ENCODE results near the gene ARHGAP6. TPM values are rescaled to one million over a fixed set of nuclear protein-coding genes. Genes with fewer than 3 reads are reported as not detected.

ARHGAP6 gene
- total and polyA plus RNA-seq, 9 of the 15 experiments (the other 6 are each of a cell fraction or from before 2014, with no cell fraction given): 12.5 to 63.6 (median 41.8) TPM

DNA sequence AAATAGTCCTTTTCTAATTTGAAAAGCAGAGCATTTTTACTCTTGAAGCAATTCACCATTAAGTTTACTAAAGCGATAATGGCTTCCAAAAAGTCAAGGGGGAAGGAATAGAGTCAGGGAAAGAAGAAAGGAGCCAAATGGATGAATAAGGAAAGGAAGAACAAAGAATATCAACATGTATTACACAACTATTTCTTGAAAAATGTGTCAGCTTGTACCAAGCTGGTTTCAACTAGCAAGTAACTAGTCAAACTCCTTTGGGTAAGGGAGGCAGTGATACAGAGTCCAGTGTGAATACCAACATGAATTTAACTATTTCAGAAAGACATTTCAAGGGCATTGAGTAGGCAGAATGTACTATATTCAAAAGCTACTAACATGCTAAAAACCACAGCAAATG, 112.1 kb downstream of the ARHGAP6 start:
- Histone ChIP-seq H3K36me3 (ENCODE audit: control insufficient read depth, insufficient read depth, low read length) (no peaks in the 10 kb centered on the region), H3K9me1 (ENCODE audit: control insufficient read depth, insufficient read depth, low read length) (no peaks in the 10 kb centered on the region), H3K4me3 (no peak overlapping the region), H4K20me1 (replicated peaks; ENCODE audit: control insufficient read depth, insufficient read depth, low read length) (no peaks in the 10 kb centered on the region), H3K9ac (ENCODE audit: insufficient read depth in 1 of 2, low read depth in 2 of 2, low read length in 2 of 2) (no peak overlapping the region), H3K9me3 (replicated peaks; ENCODE audit: control insufficient read depth, insufficient read depth, low read depth, low read length) (no peaks in the 10 kb centered on the region), H3K79me2 (ENCODE audit: control insufficient read depth, insufficient read depth, low read length) (no peaks in the 10 kb centered on the region), H3K4me1 (replicated peaks in 1 of 2; ENCODE audit: control insufficient read depth in 2 of 2, insufficient read depth in 2 of 2, low read length in 2 of 2) (no peaks in the 10 kb centered on the region; a peak in 1 of 5 replicates), H3K4me2 (ENCODE audit: insufficient read depth, low read length) (no peak overlapping the region), H3K27me3 (ENCODE audit: control insufficient read depth in 2 of 2, insufficient read depth in 2 of 2, low read length in 2 of 2) (no peaks in the 10 kb centered on the region), H2AFZ (ENCODE audit: low read depth, low read length) (no peak overlapping the region), H3K27ac (ENCODE audit: extremely low read depth, low read depth, low read length) (no peak overlapping the region)
- CTCF ChIA-PET (ENCODE audit: low intra/inter-chr PET ratio): no interaction called here
- no TSS peak for BruUV-seq (replicated peaks)
- no peak for DNase-seq (ENCODE audit: extremely low read depth in 1 of 4, low spot score in 3 of 4)
- 0% methylated on average over 1 of the region's 1 CpG for WGBS (ENCODE audit: insufficient coverage, low coverage, missing lambda C conversion rate)
- POLR2A ChIA-PET: interaction anchor here (0.6 to 0.8 kb wide), 2 partner anchors 14 to 1892 kb away, joined by 3 to 4 read pairs; no protein-coding TSS in a partner anchor
- in situ Hi-C loops (cut with MboI): no loop called here
- ATAC-seq: no peak
- intact Hi-C loops (cut with micrococcal nuclease): no loop called here
- FAIRE-seq: no peak
- TF ChIP-seq ZNF79 (CRISPR knock-in tag; IDR thresholded peaks at IDR 0.05; ENCODE audit: low read depth) (no peak), TBP (optimal IDR thresholded peaks at IDR 0.05; ENCODE audit: low read depth, low read length) (no peak), HMBOX1 (IDR thresholded peaks at IDR 0.05) (0 out of 2 replicates have a peak, but pooled peaks have one; percentile 19)

- Histone ChIP-seq H3K79me2 (ENCODE audit: control insufficient read depth, insufficient read depth, low read length) (no peaks in the 10 kb centered on the region), H3K4me1 (replicated peaks in 1 of 2; ENCODE audit: control insufficient read depth in 2 of 2, insufficient read depth in 2 of 2, low read length in 2 of 2) (no peaks in the 10 kb centered on the region), H3K9ac (ENCODE audit: insufficient read depth in 1 of 2, low read depth in 2 of 2, low read length in 2 of 2) (no peak overlapping the region), H4K20me1 (replicated peaks; ENCODE audit: control insufficient read depth, insufficient read depth, low read length) (no peaks in the 10 kb centered on the region), H2AFZ (ENCODE audit: low read depth, low read length) (no peak overlapping the region), H3K27ac (ENCODE audit: extremely low read depth, low read depth, low read length) (no peak overlapping the region), H3K4me2 (ENCODE audit: insufficient read depth, low read length) (no peak overlapping the region), H3K9me1 (ENCODE audit: control insufficient read depth, insufficient read depth, low read length) (no peaks in the 10 kb centered on the region), H3K9me3 (replicated peaks; ENCODE audit: control insufficient read depth, insufficient read depth, low read depth, low read length) (no peaks in the 10 kb centered on the region), H3K27me3 (ENCODE audit: control insufficient read depth in 2 of 2, insufficient read depth in 2 of 2, low read length in 2 of 2) (no peaks in the 10 kb centered on the region), H3K36me3 (ENCODE audit: control insufficient read depth, insufficient read depth, low read length) (no peaks in the 10 kb centered on the region), H3K4me3 (no peak overlapping the region)
- FAIRE-seq: no peak
- BruUV-seq (replicated peaks): no TSS peak
- in situ Hi-C loops (cut with MboI) (no loop called here), intact Hi-C loops (cut with micrococcal nuclease) (no loop called here)
- CTCF ChIA-PET (ENCODE audit: low intra/inter-chr PET ratio): no interaction called here
- POLR2A ChIA-PET: no interaction called here
- WGBS (ENCODE audit: insufficient coverage, low coverage, missing lambda C conversion rate): 0% methylated on average over 1 of the region's 1 CpG
- DNase-seq (ENCODE audit: extremely low read depth in 1 of 4, low spot score in 3 of 4): no peak
- no peak for ATAC-seq
- TF ChIP-seq RFX5 (IDR thresholded peaks at IDR 0.05; ENCODE audit: low read depth, low read length): no peak
- no peak for TF ChIP-seq ZNF408 (CRISPR knock-in tag; IDR thresholded peaks at IDR 0.05; ENCODE audit: low read depth)
- no peak for TF ChIP-seq ZNF24 (IDR thresholded peaks at IDR 0.05)
- TF ChIP-seq SAFB (IDR thresholded peaks at IDR 0.05; ENCODE audit: borderline replicate concordance, low read depth, low read length): no peak
- TF ChIP-seq CUX1 (CRISPR knock-in tag; IDR thresholded peaks at IDR 0.05): no peak
- no peak for TF ChIP-seq TCFL5 (CRISPR knock-in tag; conservative IDR thresholded peaks at IDR 0.05)
Observed at GRCh38 chrX:11551151-11551550, 114.6 kb downstream of the ARHGAP6 start.
